Brain microvascular endothelial cell (primary cell): ENCODE results near the gene TMCO4.
A peak's percentile ranks its signal among the peaks of the same experiment; 100 is the strongest.

ENCODE experiments used
- DNase-seq: peaks from one replicate; pipeline ENCODE4 v3.0.0-alpha.2; 2020
- H3K27ac ChIP-seq: fragments of 250-450 bp; sonication (Bioruptor Pico); 2 replicates; pipeline ENCODE4 v1.5.1; 2020; ENCODE audit warnings: mild to moderate bottlenecking, moderate library complexity
- H3K27me3 ChIP-seq: fragments of 250-450 bp; sonication (Bioruptor Pico); replicated peaks from 2 replicates; pipeline ENCODE4 v1.5.1; 2020; ENCODE audit warnings: mild to moderate bottlenecking
- H3K36me3 ChIP-seq: fragments of 250-450 bp; sonication (Bioruptor Pico); replicated peaks from 2 replicates; pipeline ENCODE4 v1.5.1; 2020; ENCODE audit warnings: mild to moderate bottlenecking
- H3K4me3 ChIP-seq: 2 replicates; pipeline ENCODE4 v1.5.1; 2011; ENCODE audit warnings: low read depth, mild to moderate bottlenecking, control low read depth, low read length, moderate library complexity
- in situ Hi-C: cut with HindIII; loops from 2 replicates; pipeline ENCODE4 v1.10.0; 2017; ENCODE audit warnings: low sequenced_read_pairs, low pct_ligation_motif_present
- TF ChIP-seq, protein P1 (sequence below): IDR thresholded peaks from 2 replicates; pipeline ENCODE4 v1.5.1; 2011; ENCODE audit warnings: low read depth, mild to moderate bottlenecking, moderate library complexity, low read length, control low read depth, inconsistent platforms; ENCODE audit errors: missing control alignments

TMCO4 gene

GRCh38 chr1:19764848-19765247 lies 34.9 kb downstream of the TMCO4 start:
- in situ Hi-C loops = no loop called here
- no peaks in the 10 kb centered on the region for H3K36me3 ChIP-seq
- TF ChIP-seq, protein P1, sequence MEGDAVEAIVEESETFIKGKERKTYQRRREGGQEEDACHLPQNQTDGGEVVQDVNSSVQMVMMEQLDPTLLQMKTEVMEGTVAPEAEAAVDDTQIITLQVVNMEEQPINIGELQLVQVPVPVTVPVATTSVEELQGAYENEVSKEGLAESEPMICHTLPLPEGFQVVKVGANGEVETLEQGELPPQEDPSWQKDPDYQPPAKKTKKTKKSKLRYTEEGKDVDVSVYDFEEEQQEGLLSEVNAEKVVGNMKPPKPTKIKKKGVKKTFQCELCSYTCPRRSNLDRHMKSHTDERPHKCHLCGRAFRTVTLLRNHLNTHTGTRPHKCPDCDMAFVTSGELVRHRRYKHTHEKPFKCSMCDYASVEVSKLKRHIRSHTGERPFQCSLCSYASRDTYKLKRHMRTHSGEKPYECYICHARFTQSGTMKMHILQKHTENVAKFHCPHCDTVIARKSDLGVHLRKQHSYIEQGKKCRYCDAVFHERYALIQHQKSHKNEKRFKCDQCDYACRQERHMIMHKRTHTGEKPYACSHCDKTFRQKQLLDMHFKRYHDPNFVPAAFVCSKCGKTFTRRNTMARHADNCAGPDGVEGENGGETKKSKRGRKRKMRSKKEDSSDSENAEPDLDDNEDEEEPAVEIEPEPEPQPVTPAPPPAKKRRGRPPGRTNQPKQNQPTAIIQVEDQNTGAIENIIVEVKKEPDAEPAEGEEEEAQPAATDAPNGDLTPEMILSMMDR = no peak
- DNase-seq = peak; percentile 71
- H3K27ac ChIP-seq = peak overlapping the region; percentile 80
- H3K4me3 ChIP-seq = no peak overlapping the region
- H3K27me3 ChIP-seq = no peaks in the 10 kb centered on the region

DNA sequence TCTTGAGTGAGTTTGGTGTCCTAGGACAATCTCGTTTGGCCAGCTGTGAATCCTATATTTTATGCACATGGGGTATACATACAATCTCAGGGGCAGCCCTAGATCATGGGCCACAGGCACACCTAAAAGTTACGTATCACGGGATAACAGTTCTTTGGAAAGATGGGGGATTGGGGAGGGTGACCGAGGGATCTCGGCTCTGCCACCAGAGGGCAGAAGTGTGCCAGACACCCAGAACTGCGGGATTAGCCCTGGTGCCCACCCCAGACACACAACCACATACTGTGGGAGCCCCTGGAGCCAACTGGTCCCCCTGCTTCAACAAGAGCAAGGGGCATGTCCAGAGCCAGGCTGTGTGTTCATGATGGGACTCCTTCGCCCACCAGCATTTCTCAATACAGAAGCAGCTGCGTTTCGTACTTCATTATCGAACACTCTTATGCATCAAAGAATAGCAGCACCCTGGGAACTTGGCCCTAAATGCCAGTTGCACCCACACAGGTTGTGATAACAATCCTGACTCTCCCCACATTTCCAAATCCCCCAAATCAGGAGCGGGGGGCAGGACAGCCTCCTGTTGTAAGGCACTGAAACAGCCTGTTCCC lies 37.4 kb downstream of the TMCO4 start:
- Histone ChIP-seq H3K27ac (no peak overlapping the region), H3K27me3 (no peaks in the 10 kb centered on the region), H3K36me3 (no peaks in the 10 kb centered on the region), H3K4me3 (no peak overlapping the region)
- DNase-seq = peak; percentile 31
- TF ChIP-seq, protein P1 = peak; percentile 93
- in situ Hi-C loops = no loop called here

DNA sequence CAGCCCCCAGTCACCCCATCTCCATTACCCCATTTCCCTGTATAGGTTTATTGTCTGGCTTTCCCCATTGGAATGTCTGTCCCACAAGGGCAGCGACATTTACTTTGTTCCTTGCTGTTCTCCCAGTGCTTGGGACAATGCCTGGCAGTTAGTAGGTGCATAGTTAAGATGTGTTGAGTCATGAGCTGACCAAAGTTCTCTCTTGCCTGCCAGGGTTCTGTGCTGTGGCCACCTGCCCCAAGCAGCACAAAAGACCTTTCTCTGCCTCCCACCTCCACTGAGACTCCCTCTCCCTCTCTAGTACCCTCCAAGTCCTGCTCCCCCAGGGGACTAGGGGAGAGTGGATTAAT lies 40.0 kb downstream of the TMCO4 start:
- no peak for DNase-seq
- no peak overlapping the region for H3K27ac ChIP-seq
- H3K4me3 ChIP-seq = no peak overlapping the region
- no peaks in the 10 kb centered on the region for H3K36me3 ChIP-seq
- no peaks in the 10 kb centered on the region for H3K27me3 ChIP-seq
- TF ChIP-seq, protein P1 = no peak
- in situ Hi-C loops = no loop called here

GRCh38 chr1:19758227-19758830 lies 41.4 kb downstream of the TMCO4 start:
- TF ChIP-seq, protein P1 = no peak
- Histone ChIP-seq H3K27ac (no peak overlapping the region), H3K27me3 (no peaks in the 10 kb centered on the region), H3K36me3 (no peaks in the 10 kb centered on the region), H3K4me3 (no peak overlapping the region)
- peak; percentile 50 for DNase-seq
- in situ Hi-C loops = no loop called here

- Histone ChIP-seq H3K4me3 (no peak overlapping the region), H3K27ac (no peak overlapping the region), H3K27me3 (no peaks in the 10 kb centered on the region), H3K36me3 (no peaks in the 10 kb centered on the region)
- in situ Hi-C loops = no loop called here
- DNase-seq = no peak
- TF ChIP-seq, protein P1 = no peak
These were observed 42.1 kb downstream of the TMCO4 start for GRCh38 chr1:19757641-19758040.

DNA sequence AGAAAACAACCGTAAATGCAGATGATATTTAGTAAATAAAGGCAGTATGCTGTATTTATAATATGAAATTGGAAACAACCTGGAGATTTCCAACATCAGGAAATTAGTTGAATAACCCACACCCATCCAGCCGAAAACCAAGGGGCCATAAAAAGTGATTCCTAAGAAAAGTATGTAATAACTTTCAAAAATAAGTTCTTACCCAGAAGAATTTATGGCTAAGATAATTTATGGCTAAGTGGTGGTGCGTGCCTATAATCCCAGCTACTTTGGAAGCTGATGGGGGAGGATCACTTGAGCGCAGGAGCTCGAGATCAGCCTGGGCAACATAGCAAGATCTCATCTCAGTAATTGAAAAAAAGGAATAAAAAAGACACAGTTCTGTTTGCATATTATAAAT lies 43.2 kb downstream of the TMCO4 start:
- H3K27ac ChIP-seq = no peak overlapping the region
- no peaks in the 10 kb centered on the region for H3K27me3 ChIP-seq
- TF ChIP-seq, protein P1 = no peak
- in situ Hi-C loops = no loop called here
- no peak overlapping the region for H3K4me3 ChIP-seq
- H3K36me3 ChIP-seq = no peaks in the 10 kb centered on the region
- DNase-seq = no peak
